GM04504 (cell line): ENCODE results near the gene OSBPL10.

Experiments
- DNase-seq: peaks from one replicate; pipeline ENCODE4 v3.0.0-alpha.2; 2012; ENCODE audit warnings: low read depth

Gene OSBPL10

DNA sequence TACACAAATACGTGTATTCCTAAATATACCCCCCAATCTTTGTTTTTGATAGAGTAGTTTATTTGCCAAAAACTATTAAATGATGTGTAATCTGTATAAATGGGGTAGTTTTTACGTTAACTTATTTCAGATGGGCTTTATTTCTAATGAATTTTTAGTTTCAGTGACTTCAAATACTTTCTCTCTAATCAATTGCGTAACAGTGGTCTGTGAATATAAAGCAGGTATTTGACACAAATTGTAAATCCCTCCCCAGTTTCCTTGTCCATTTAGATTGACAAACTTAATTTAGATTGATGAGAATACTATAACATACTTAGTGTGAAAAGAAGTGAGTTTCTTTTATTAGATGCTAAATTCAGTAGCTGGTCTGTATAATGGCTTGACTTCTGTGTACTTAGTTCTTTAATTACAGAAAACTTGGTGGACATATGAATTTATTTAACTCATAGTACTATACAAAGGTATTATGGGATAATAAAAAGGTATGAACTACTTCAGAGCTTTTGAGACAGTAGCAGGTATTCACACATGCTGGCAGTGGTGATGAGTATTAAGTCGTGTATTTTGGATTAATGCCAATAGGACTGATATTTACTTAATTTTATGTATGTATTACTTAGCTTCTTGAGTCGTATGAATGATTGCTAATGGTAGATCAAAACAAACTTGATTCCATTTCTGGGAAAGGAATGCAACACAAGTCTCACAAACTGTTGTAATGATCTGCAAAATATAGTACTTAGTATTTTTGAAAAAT lies 366.7 kb downstream of the OSBPL10 start:
- no peak for DNase-seq

DNA sequence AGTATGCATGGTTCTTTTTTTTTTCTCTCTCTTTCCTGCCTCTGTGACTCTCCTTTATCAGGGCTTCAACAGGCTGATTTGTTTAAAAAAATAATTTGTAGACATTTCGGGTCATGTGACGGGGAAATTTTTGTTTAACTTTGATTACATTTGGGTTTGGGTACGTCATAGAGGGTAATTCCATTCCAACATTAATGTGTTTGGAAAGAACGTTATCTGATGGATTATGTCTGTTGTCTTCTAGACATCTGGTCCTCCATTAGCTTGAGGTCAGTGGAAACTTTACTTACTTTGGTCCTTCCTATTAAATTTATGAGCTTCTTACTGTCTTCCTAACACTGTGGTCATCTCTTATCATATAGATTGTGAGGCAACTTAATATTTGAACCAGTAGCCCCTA lies 367.4 kb downstream of the OSBPL10 start:
- no peak for DNase-seq

DNA sequence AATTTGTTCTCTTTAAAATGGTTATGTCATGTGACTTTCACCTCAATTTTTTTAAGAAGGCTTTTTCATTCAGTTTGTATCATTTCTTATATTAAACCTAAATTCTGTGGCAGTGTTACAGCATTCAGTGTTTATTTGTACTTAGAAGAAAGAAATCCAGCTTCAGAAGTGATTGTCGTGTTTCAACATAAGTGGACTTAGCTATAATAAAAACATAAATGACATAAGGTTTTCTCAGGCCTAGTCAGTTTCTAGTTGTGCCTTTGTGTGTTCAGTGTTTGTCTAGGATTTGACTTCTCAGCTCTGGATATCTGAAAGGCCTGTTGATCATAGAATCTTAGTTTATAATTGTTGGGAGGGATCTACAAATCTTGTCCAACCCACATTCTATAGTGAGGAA lies 367.9 kb downstream of the OSBPL10 start:
- DNase-seq: no peak
